ENCODE measurements around the gene RPS6KA5. TPM values are rescaled to one million over a fixed set of nuclear protein-coding genes. Genes with fewer than 3 reads are reported as not detected.

Gene RPS6KA5
- total RNA-seq, 4 donors from 2014 or later: 3.1 to 10.5 (median 8.1) TPM

DNA sequence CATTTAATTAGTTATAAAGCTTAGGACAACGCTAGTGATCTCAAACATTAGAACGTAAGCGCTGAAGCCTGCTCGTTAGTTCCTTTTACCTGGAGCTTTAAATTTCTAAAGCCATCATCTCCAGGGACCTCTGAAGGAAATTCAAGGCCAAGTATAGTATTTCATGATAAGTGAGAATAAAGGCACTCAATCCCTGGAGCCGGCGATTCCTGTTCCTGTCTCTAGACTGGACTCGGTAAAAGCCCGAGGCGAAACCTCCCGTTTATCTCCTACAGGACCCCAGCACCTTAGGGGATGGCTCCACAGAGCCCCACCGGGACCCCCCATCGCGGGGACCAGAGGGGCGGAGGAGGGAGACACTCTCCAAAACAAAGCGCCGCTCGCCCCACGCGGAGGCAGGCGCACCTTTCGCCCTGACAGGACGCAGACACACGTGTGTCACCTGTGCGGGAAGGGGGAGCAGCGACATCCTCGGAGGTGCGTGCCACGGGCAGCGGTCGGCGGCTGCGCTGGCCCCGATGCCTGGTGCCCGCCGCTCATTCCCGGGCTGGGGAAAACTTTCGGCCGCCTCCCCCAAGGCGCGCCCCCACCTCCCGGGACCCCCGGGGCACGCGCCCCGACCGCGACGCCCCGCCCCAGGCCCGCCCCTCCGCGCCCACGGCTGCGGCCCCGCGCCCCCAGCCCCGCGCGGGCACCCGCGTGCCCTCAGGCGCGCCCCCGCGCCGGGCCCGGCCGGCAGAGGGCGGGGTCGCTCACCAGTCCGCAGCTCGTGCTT, 678 bp downstream of the RPS6KA5 start:
- Histone ChIP-seq H3K4me1 (peaks cover 0 to 51% (median 29%) of the 10 kb centered on the region in 3 donors), H3K27ac (peak overlapping the region; percentile 96 to 99 (median 98)), H3K4me3 (peak overlapping the region; percentile 91 to 96 (median 94)), H3K9me3 (no peaks in the 10 kb centered on the region), H3K27me3 (no peaks in the 10 kb centered on the region), H3K36me3 (no peaks in the 10 kb centered on the region)
- WGBS, 2 donors: 1 to 3% methylated on average over 5 to 14 of the region's 72 CpGs
- TF ChIP-seq, protein P1, sequence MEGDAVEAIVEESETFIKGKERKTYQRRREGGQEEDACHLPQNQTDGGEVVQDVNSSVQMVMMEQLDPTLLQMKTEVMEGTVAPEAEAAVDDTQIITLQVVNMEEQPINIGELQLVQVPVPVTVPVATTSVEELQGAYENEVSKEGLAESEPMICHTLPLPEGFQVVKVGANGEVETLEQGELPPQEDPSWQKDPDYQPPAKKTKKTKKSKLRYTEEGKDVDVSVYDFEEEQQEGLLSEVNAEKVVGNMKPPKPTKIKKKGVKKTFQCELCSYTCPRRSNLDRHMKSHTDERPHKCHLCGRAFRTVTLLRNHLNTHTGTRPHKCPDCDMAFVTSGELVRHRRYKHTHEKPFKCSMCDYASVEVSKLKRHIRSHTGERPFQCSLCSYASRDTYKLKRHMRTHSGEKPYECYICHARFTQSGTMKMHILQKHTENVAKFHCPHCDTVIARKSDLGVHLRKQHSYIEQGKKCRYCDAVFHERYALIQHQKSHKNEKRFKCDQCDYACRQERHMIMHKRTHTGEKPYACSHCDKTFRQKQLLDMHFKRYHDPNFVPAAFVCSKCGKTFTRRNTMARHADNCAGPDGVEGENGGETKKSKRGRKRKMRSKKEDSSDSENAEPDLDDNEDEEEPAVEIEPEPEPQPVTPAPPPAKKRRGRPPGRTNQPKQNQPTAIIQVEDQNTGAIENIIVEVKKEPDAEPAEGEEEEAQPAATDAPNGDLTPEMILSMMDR (IDR thresholded peaks at IDR 0.05): no peak
- no peak for TF ChIP-seq POLR2A (IDR thresholded peaks at IDR 0.05)
- DNase-seq: no peak
- intact Hi-C loops (cut with DNase I): loop anchor here (10.0 kb wide), 1 partner anchor 115 kb away; no protein-coding TSS in a partner anchor

DNA sequence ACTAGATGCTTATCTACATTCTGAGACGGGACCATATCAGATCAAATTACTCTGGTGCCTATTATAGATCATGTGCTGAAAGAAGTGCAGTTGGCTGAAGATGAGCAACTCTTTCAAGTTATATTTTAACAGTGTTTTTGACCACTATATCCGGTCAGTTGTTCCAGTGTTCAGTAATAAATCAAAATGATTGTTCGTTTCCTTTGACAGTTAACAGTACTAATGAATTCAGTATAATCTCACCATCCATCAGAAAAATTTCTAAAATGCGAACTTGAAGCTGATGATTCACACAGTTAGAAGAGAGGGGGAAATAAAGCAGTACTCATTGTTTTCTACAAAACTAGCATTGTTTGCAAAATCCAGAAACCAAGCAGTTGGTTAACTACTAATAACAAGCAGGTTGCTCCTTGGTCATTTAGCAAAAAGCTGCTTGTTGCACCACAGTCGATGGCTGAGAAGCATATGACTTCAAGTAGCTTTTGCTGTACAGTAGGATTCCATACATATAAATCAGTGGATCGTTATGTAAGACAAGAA, 2.3 kb downstream of the RPS6KA5 start:
- DNase-seq: no peak
- Histone ChIP-seq H3K27me3 (no peaks in the 10 kb centered on the region), H3K36me3 (no peaks in the 10 kb centered on the region), H3K4me1 (peaks cover 0 to 42% (median 29%) of the 10 kb centered on the region in 3 donors), H3K9me3 (no peaks in the 10 kb centered on the region), H3K4me3 (no peak overlapping the region), H3K27ac (peak overlapping the region in 2 of 4 donors; percentile 99)
- WGBS, 2 donors: 52% methylated on average over 6 of the region's 6 CpGs
- intact Hi-C loops (cut with DNase I): loop anchor here (10.0 kb wide), 1 partner anchor 117 kb away; no protein-coding TSS in a partner anchor
- TF ChIP-seq POLR2A (IDR thresholded peaks at IDR 0.05): no peak
- TF ChIP-seq, protein P1 (IDR thresholded peaks at IDR 0.05): no peak

DNA sequence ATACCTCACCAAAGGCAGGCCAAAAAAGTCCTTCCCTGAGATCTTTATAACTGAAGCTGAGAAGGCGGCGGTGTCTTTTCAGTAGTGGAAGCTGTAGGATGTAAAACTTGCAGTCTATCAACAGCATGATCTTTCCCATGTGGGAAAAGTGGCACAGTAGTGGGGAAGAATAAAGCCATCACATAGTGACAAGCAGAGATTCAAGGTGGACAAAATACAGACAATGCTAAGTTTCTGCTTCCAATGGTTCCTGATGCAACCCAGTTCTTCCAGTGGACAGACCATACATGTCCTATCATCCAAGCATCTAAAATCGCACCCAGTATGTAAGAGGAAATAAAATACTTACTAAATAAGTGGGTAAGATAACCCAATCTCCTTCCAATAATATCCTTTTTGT, 4.1 kb downstream of the RPS6KA5 start:
- no peak overlapping the region for H3K4me3 ChIP-seq
- peak overlapping the region in 1 of 4 donors; percentile 19 for H3K27ac ChIP-seq
- H3K27me3 ChIP-seq: no peaks in the 10 kb centered on the region
- no peaks in the 10 kb centered on the region for H3K36me3 ChIP-seq
- peaks cover 0 to 25% (median 17%) of the 10 kb centered on the region in 3 donors for H3K4me1 ChIP-seq
- TF ChIP-seq, protein P1 (IDR thresholded peaks at IDR 0.05): no peak
- TF ChIP-seq POLR2A (IDR thresholded peaks at IDR 0.05): no peak
- 95 to 96% methylated on average over 3 of the region's 3 CpGs for WGBS, 2 donors
- no peak for DNase-seq
- no peaks in the 10 kb centered on the region for H3K9me3 ChIP-seq
- intact Hi-C loops (cut with DNase I): loop anchor here (10.0 kb wide), 1 partner anchor 118 kb away; no protein-coding TSS in a partner anchor

DNA sequence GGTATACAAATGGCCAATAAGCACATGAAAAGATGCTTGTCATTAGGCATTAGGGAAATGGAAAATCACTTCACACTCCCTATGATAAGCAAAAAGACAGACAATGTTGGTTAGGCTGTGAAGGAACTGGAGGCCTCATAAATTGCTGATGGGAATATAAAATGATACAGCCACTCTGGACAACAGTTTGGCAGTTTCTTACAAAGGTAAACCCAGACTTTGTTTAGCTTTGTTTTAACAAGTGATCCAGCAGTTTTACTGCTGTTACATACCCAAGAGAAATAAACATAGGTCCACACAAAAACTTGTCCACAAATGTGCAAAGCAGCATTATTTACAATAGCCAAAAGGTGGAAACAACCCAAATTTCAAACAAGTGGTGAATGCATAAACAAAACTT, 5.4 kb downstream of the RPS6KA5 start:
- Histone ChIP-seq H3K27me3 (no peaks in the 10 kb centered on the region), H3K27ac (no peak overlapping the region), H3K4me3 (no peak overlapping the region), H3K9me3 (no peaks in the 10 kb centered on the region), H3K36me3 (no peaks in the 10 kb centered on the region), H3K4me1 (peaks cover 0 to 22% (median 14%) of the 10 kb centered on the region in 3 donors)
- intact Hi-C loops (cut with DNase I): loop anchor here (10.0 kb wide), 1 partner anchor 120 kb away; no protein-coding TSS in a partner anchor
- no peak for DNase-seq
- TF ChIP-seq, protein P1 (IDR thresholded peaks at IDR 0.05): no peak
- no peak for TF ChIP-seq POLR2A (IDR thresholded peaks at IDR 0.05)

DNA sequence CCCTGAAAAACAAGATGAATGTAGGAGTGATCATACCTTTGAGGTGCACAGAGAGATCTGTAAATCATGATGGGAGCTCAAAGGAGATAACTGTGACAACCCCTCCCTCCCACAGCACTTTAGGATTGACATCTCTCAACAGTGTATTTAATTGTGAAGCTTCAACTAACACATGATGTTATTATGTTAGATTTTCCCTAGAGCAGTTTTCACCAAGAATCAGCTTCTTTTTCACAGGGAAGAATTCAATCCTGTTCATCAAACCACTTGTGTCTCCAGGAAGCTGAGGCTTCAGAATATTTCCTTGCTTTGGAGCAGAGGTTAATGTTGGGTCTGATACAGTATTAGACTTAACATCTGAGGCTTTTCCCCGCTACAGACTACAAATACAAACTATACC, 11.8 kb downstream of the RPS6KA5 start:
- 100% methylated on average over 1 of the region's 1 CpG for WGBS, 2 donors
- Histone ChIP-seq H3K27me3 (no peaks in the 10 kb centered on the region), H3K4me1 (peaks cover 0 to 18% (median 0%) of the 10 kb centered on the region in 3 donors), H3K27ac (no peak overlapping the region), H3K9me3 (no peaks in the 10 kb centered on the region), H3K36me3 (no peaks in the 10 kb centered on the region), H3K4me3 (no peak overlapping the region)
- intact Hi-C loops (cut with DNase I): no loop called here
- no peak for DNase-seq
- no peak for TF ChIP-seq POLR2A (IDR thresholded peaks at IDR 0.05)
- TF ChIP-seq, protein P1 (IDR thresholded peaks at IDR 0.05): no peak
